Activated CD8-positive, alpha-beta T cell treated with anti-CD3 and anti-CD28 coated beads for 36 hours (primary cell): ENCODE measurements around the gene ALDH3A2. TPM values are rescaled to one million over a fixed set of nuclear protein-coding genes. Genes with fewer than 3 reads are reported as not detected.

Source experiments
- ATAC-seq: fragments of 200-7000 bp; cut with Tn5 transposase; one replicate; pipeline ENCODE4 v1.10.0; 2021; ENCODE audit warnings: mild to moderate bottlenecking, moderate library complexity
- CTCF ChIA-PET: fragments of 350-600 bp; sonication (Branson Sonifier 250); formaldehyde crosslinking; loops from one replicate; lab custom pipeline; 2021; ENCODE audit warnings: antibody characterized with exemption; lab: Charles Lee
- POLR2A ChIA-PET: fragments of 350-600 bp; sonication (Branson Sonifier 250); formaldehyde crosslinking; loops from one replicate; lab custom pipeline; 2021; ENCODE audit warnings: antibody characterized with exemption; lab: Charles Lee
- DNase-seq: peaks from one replicate; pipeline ENCODE4 v3.0.0-alpha.2; 2020
- H3K27ac Mint-ChIP-seq: one replicate; pipeline ENCODE4 v1.8.0; 2021; ENCODE audit warnings: mild to moderate bottlenecking, mixed read lengths
- H3K27me3 Mint-ChIP-seq: one replicate; pipeline ENCODE4 v1.8.0; 2021; ENCODE audit warnings: mixed read lengths
- H3K36me3 Mint-ChIP-seq: one replicate; pipeline ENCODE4 v1.8.0; 2021; ENCODE audit warnings: low read depth, mixed read lengths
- H3K4me1 Mint-ChIP-seq: one replicate; pipeline ENCODE4 v1.8.0; 2021; ENCODE audit warnings: low read depth, mixed read lengths
- H3K4me3 Mint-ChIP-seq: one replicate; pipeline ENCODE4 v1.8.0; 2021; ENCODE audit warnings: mild to moderate bottlenecking, moderate library complexity, mixed read lengths
- H3K9me3 Mint-ChIP-seq: one replicate; pipeline ENCODE4 v1.8.0; 2021; ENCODE audit warnings: mixed read lengths
- intact Hi-C: fragments of 100-400 bp; cut with micrococcal nuclease; formaldehyde crosslinking; loops from one replicate; pipeline ENCODE4 v1.10.0; 2022
- total RNA-seq, 2 experiments: library from RNA; stranded (reverse); gene quantifications; one replicate each; pipeline ENCODE4 v1.2.3, GENCODE V29; 2021
- TF ChIP-seq, protein P1 (sequence below): fragments of 200-600 bp; IDR thresholded peaks from one replicate; pipeline ENCODE4 v1.8.0; 2022; ENCODE audit warnings: antibody characterized with exemption, mild to moderate bottlenecking

ALDH3A2 gene
- total RNA-seq, 2 experiments from 2014 or later = 17.6 to 20.3 TPM

DNA sequence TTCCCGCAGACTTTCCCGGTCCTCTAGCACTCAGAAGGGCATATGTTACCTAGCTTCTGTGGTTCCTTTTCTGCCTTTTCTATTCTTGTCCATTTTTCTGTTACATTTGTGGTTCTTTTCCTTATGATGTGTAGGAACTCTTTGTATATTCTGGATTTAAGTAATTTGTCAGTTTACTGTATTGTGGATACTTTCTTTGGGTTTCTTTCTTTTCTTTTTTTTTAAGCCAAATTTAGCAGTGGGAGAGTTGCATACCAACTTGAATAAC lies 657 bp downstream of the ALDH3A2 start:
- H3K36me3 Mint-ChIP-seq = peaks cover 20% of the 10 kb centered on the region
- ATAC-seq (no peak), DNase-seq (no peak)
- ChIA-PET CTCF (interaction anchor here (2.0 kb wide), 2 partner anchors 15 to 286 kb away, joined by 4 to 11 read pairs; partner anchors contain the start of gene B9D1), POLR2A (interaction anchor here (0.7 kb wide), 1 partner anchor 76 kb away, joined by 3 read pairs; no protein-coding TSS in a partner anchor)
- H3K9me3 Mint-ChIP-seq = peaks cover 2% of the 10 kb centered on the region
- TF ChIP-seq, protein P1, sequence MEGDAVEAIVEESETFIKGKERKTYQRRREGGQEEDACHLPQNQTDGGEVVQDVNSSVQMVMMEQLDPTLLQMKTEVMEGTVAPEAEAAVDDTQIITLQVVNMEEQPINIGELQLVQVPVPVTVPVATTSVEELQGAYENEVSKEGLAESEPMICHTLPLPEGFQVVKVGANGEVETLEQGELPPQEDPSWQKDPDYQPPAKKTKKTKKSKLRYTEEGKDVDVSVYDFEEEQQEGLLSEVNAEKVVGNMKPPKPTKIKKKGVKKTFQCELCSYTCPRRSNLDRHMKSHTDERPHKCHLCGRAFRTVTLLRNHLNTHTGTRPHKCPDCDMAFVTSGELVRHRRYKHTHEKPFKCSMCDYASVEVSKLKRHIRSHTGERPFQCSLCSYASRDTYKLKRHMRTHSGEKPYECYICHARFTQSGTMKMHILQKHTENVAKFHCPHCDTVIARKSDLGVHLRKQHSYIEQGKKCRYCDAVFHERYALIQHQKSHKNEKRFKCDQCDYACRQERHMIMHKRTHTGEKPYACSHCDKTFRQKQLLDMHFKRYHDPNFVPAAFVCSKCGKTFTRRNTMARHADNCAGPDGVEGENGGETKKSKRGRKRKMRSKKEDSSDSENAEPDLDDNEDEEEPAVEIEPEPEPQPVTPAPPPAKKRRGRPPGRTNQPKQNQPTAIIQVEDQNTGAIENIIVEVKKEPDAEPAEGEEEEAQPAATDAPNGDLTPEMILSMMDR = no peak
- peaks cover 40% of the 10 kb centered on the region for H3K4me1 Mint-ChIP-seq
- intact Hi-C loops = loop anchor here (5.0 kb wide), 1 partner anchor 137 kb away; no protein-coding TSS in a partner anchor
- H3K27ac Mint-ChIP-seq = peak overlapping the region; percentile 68
- peak overlapping the region; percentile 88 for H3K4me3 Mint-ChIP-seq
- H3K27me3 Mint-ChIP-seq = no peaks in the 10 kb centered on the region

GRCh38 chr17:19650826-19651225 lies 2.3 kb downstream of the ALDH3A2 start:
- CTCF ChIA-PET = no interaction called here
- POLR2A ChIA-PET = no interaction called here
- Mint-ChIP-seq H3K4me1 (peaks cover 42% of the 10 kb centered on the region), H3K27ac (no peak overlapping the region), H3K36me3 (peaks cover 31% of the 10 kb centered on the region), H3K27me3 (no peaks in the 10 kb centered on the region), H3K4me3 (peak overlapping the region; percentile 17), H3K9me3 (peaks cover 2% of the 10 kb centered on the region)
- intact Hi-C loops = no loop called here
- DNase-seq (no peak), ATAC-seq (no peak)
- TF ChIP-seq, protein P1 = no peak

- ATAC-seq (no peak), DNase-seq (no peak)
- Mint-ChIP-seq H3K27me3 (no peaks in the 10 kb centered on the region), H3K9me3 (peaks cover 2% of the 10 kb centered on the region), H3K4me1 (peaks cover 45% of the 10 kb centered on the region), H3K36me3 (peaks cover 32% of the 10 kb centered on the region), H3K4me3 (no peak overlapping the region), H3K27ac (no peak overlapping the region)
- ChIA-PET POLR2A (no interaction called here), CTCF (interaction anchor here (1.1 kb wide), 1 partner anchor 8 kb away, joined by 3 read pairs; no protein-coding TSS in a partner anchor)
- intact Hi-C loops = no loop called here
- TF ChIP-seq, protein P1 = no peak
Observed at GRCh38 chr17:19651451-19652238, 3.1 kb downstream of the ALDH3A2 start.

- POLR2A ChIA-PET = no interaction called here
- H3K4me3 Mint-ChIP-seq = no peak overlapping the region
- DNase-seq = no peak
- TF ChIP-seq, protein P1 = no peak
- peaks cover 40% of the 10 kb centered on the region for H3K4me1 Mint-ChIP-seq
- H3K27me3 Mint-ChIP-seq = no peaks in the 10 kb centered on the region
- peaks cover 2% of the 10 kb centered on the region for H3K9me3 Mint-ChIP-seq
- ATAC-seq = no peak
- no peak overlapping the region for H3K27ac Mint-ChIP-seq
- peaks cover 32% of the 10 kb centered on the region for H3K36me3 Mint-ChIP-seq
- CTCF ChIA-PET = interaction anchor here (1.1 to 1.6 kb wide), 3 partner anchors 9 to 139 kb away, joined by 3 to 5 read pairs (median 4); no protein-coding TSS in a partner anchor
- intact Hi-C loops = no loop called here
Observed at GRCh38 chr17:19652595-19652994, 4.0 kb downstream of the ALDH3A2 start.

DNA sequence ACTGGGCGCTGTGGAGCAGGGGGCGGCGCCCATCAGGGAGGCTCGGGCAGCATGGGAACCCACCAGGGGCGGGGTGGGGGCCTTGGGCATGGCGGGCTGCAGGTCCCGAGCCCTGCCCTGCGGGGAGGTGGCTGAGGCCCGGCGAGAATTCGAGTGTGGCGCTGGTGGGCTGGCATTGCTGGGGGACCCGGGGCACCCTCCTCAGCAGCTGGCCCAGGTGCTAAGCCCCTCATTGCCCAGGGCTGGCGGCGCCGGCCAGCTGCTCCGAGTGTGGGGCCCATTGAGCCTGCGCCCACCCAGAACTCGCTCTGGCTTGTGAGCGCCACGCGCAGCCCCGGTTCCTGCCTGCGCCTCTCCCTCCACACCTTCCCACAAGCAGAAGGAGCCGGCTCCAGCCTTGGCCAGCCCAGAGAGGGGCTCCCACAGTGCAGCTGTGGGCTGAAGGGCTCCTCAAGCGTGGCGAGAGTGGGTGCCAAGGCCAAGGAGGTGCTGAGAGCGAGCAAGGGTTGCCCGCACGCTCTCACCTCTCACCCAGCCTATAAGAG lies 5.9 kb downstream of the ALDH3A2 start:
- H3K27ac Mint-ChIP-seq = no peak overlapping the region
- no peak overlapping the region for H3K4me3 Mint-ChIP-seq
- ChIA-PET POLR2A (no interaction called here), CTCF (interaction anchor here (1.6 to 3.2 kb wide), 3 partner anchors 7 to 113 kb away, joined by 5 to 16 read pairs (median 6); partner anchors contain the start of gene ALDH3A2)
- no peaks in the 10 kb centered on the region for H3K27me3 Mint-ChIP-seq
- DNase-seq (no peak), ATAC-seq (no peak)
- intact Hi-C loops = no loop called here
- peaks cover 37% of the 10 kb centered on the region for H3K36me3 Mint-ChIP-seq
- H3K9me3 Mint-ChIP-seq = peaks cover 2% of the 10 kb centered on the region
- H3K4me1 Mint-ChIP-seq = peaks cover 33% of the 10 kb centered on the region
- TF ChIP-seq, protein P1 = no peak
